Measurements from ENCODE around the gene RGS1. TPM values are rescaled to one million over a fixed set of nuclear protein-coding genes. Genes with fewer than 3 reads are reported as not detected.

Gene RGS1
- total and polyA plus RNA-seq, 2 of the 8 experiments (the other 6 are each of a cell fraction or from before 2014, with no cell fraction given) = not detected

GRCh38 chr1:192626366-192627179, 51.0 kb downstream of the RGS1 start:
- H3K9me3 ChIP-seq (ENCODE audit: insufficient read depth in 2 of 2, low read depth in 1 of 2, low read length in 1 of 2) = no peaks in the 10 kb centered on the region
- ChIA-PET CTCF (ENCODE audit: partially characterized antibody) (interaction anchor here (1.5 to 1.6 kb wide), 2 partner anchors 16 to 315 kb away, joined by 4 to 8 read pairs; no protein-coding TSS in a partner anchor), POLR2A (ENCODE audit: partially characterized antibody) (no interaction called here)
- H3K4ac ChIP-seq (replicated peaks; ENCODE audit: insufficient read length, low read depth, low read length) = no peak overlapping the region
- H2AK5ac ChIP-seq (ENCODE audit: low read depth, low read length) = no peak overlapping the region
- no peak overlapping the region for H4K5ac ChIP-seq (ENCODE audit: insufficient read length, low read depth, low read length)
- no peak overlapping the region for H2BK120ac ChIP-seq (replicated peaks; ENCODE audit: low read depth, low read length)
- H4K8ac ChIP-seq (ENCODE audit: extremely low read depth, insufficient read depth, low read length) = no peak overlapping the region
- FAIRE-seq (no peak), DNase-seq (ENCODE audit: low read depth in 1 of 2, low spot score in 2 of 2) (no peak)
- no peak overlapping the region for H2BK5ac ChIP-seq (ENCODE audit: low read depth, low read length)
- H2AFZ ChIP-seq (ENCODE audit: low read length) = no peak overlapping the region
- WGBS, 2 experiments (ENCODE audit: extremely low coverage in 1 of 2, insufficient coverage in 1 of 2, insufficient read length in 1 of 2, insufficient replicate concordance in 2 of 2, low coverage in 1 of 2, low lambda C conversion rate in 2 of 2, missing lambda C conversion rate in 1 of 2) = 90% methylated on average over 3 of the region's 3 CpGs; no CpG with 5 or more reads in 1 of the 2 experiments
- H3K4me1 ChIP-seq (replicated peaks in 1 of 4; ENCODE audit: control insufficient read depth in 3 of 4, insufficient read depth in 4 of 4, low read length in 3 of 4) = no peaks in the 10 kb centered on the region
- H3K36me3 ChIP-seq (ENCODE audit: control insufficient read depth in 2 of 4, insufficient read depth in 4 of 4, low read length in 3 of 4) = no peaks in the 10 kb centered on the region
- no peak overlapping the region for H2BK12ac ChIP-seq (ENCODE audit: low read depth, low read length)
- H4K91ac ChIP-seq (replicated peaks; ENCODE audit: insufficient read length, low read length) = no peak overlapping the region
- H3K23ac ChIP-seq (ENCODE audit: insufficient read length) = no peak overlapping the region
- H2BK20ac ChIP-seq (ENCODE audit: low read length) = no peak overlapping the region
- H3K79me1 ChIP-seq (ENCODE audit: low read depth, low read length) = no peaks in the 10 kb centered on the region
- H3K14ac ChIP-seq (ENCODE audit: insufficient read length) = no peak overlapping the region
- no peaks in the 10 kb centered on the region for H3K27me3 ChIP-seq (replicated peaks in 1 of 4; ENCODE audit: control insufficient read depth in 3 of 4, extremely low read depth in 1 of 4, insufficient read depth in 3 of 4, low read length in 3 of 4)
- H3K23me2 ChIP-seq (ENCODE audit: low read depth, low read length) = no peaks in the 10 kb centered on the region
- H3K4me3 ChIP-seq (ENCODE audit: extremely low read depth in 1 of 4, insufficient read depth in 2 of 4, low read depth in 3 of 4, low read length in 4 of 4) = no peak overlapping the region
- H3K27ac ChIP-seq (ENCODE audit: low read depth, low read length) = no peak overlapping the region
- H2BK15ac ChIP-seq (ENCODE audit: low read length) = no peak overlapping the region
- no peaks in the 10 kb centered on the region for H4K20me1 ChIP-seq (replicated peaks in 1 of 2; ENCODE audit: control insufficient read depth in 1 of 2, insufficient read depth in 2 of 2, low read length in 2 of 2)
- no peaks in the 10 kb centered on the region for H3K79me2 ChIP-seq (ENCODE audit: control insufficient read depth in 1 of 2, insufficient read depth in 2 of 2, low read length in 2 of 2)
- H3K9ac ChIP-seq (replicated peaks in 1 of 4; ENCODE audit: extremely low read depth in 1 of 4, low read depth in 3 of 4, low read length in 3 of 4) = no peak overlapping the region
- H3K4me2 ChIP-seq (ENCODE audit: insufficient read depth in 1 of 2, low read depth in 2 of 2, low read length in 2 of 2) = no peak overlapping the region
- H3K18ac ChIP-seq (ENCODE audit: extremely low read depth, low read length) = no peak overlapping the region
- no peak overlapping the region for H3K56ac ChIP-seq (replicated peaks; ENCODE audit: insufficient read length, low read depth, low read length)
- no peak for TF ChIP-seq SP2 (IDR thresholded peaks at IDR 0.05; ENCODE audit: low read length)
- TF ChIP-seq NANOG (IDR thresholded peaks at IDR 0.05; ENCODE audit: insufficient read depth, low read depth, low read length, poor library complexity, severe bottlenecking) = no peak
- no peak for TF ChIP-seq NRF1 (IDR thresholded peaks at IDR 0.05; ENCODE audit: low read depth, low read length)
- TF ChIP-seq JUND (IDR thresholded peaks at IDR 0.05; ENCODE audit: low read length) = no peak
- TF ChIP-seq KDM4A (IDR thresholded peaks at IDR 0.05; ENCODE audit: low read depth, low read length, severe bottlenecking) = no peak
- no peak for TF ChIP-seq JUN (IDR thresholded peaks at IDR 0.05; ENCODE audit: low read depth, low read length)
- no peak for TF ChIP-seq RXRA (IDR thresholded peaks at IDR 0.05; ENCODE audit: insufficient read depth, low read depth, low read length)
- TF ChIP-seq SP4 (IDR thresholded peaks at IDR 0.05; ENCODE audit: low read length) = no peak
- no peak for TF ChIP-seq CBX8 (IDR thresholded peaks at IDR 0.05; ENCODE audit: borderline replicate concordance, low read depth, low read length)
- no peak for TF ChIP-seq ASH2L (IDR thresholded peaks at IDR 0.05; ENCODE audit: low read length)
- TF ChIP-seq TEAD4 (IDR thresholded peaks at IDR 0.05; ENCODE audit: low read depth, low read length) = no peak
- no peak for TF ChIP-seq SIRT6 (IDR thresholded peaks at IDR 0.05; ENCODE audit: low read length)
- TF ChIP-seq CEBPB (IDR thresholded peaks at IDR 0.05; ENCODE audit: low read depth, low read length) = no peak
- TF ChIP-seq CTBP2 (IDR thresholded peaks at IDR 0.05; ENCODE audit: borderline replicate concordance, insufficient read depth, insufficient read length, low read length) = no peak
- TF ChIP-seq CREB1 (IDR thresholded peaks at IDR 0.05) = no peak
